Femur (tissue), 1 donor: Measurements from ENCODE around the gene HOMER2.
"Not testable (repeated sequence)": the region's sequence is repeated elsewhere in the genome, so short reads cannot be mapped to it uniquely, and the experiment has no call there.

Source experiments
- DNase-seq: peaks from one replicate; pipeline ENCODE4 v3.0.0-alpha.2; 2017

Gene HOMER2

DNA sequence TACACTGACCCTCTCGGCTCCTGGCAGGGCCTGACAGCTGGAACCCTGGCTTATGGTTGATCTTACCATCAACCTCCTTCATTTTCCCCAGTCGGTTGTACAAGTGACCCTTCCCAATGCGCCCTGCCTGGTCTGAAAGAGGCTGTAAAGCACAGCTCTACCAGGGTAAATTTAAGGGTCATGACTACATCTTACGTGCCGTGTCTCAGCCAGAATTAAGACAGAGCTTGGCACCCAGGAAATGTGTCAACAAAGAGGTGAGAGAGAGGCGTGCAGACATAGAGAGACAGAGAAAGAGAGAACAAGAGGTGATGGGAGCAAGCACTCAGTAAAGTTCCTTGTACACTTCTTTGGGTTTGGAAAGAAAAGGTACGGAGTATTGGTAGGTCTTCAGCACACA, 28.8 kb downstream of the HOMER2 start:
- DNase-seq = no peak

DNA sequence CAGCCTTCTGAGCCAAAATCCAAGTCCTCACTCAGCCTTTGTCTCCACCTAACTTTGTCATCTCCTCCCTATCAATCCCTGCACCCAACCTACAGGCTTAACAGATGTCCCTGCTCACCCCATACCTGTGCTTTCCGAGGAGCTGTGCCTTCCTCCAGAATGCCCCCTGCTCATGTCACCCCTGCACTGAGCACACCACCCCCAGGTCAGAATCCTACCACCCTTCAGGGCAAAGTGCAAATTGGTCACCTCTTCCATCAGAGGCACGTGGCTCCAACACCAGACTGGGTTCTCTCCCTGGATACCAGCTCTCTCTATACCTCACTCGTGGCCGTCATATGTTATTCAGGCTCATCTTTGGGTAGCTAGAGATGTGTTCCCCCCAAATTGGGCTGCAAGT, 29.8 kb downstream of the HOMER2 start:
- no peak for DNase-seq

- no peak for DNase-seq
Observed at GRCh38 chr15:82921939-82922338, 30.6 kb downstream of the HOMER2 start.

DNA sequence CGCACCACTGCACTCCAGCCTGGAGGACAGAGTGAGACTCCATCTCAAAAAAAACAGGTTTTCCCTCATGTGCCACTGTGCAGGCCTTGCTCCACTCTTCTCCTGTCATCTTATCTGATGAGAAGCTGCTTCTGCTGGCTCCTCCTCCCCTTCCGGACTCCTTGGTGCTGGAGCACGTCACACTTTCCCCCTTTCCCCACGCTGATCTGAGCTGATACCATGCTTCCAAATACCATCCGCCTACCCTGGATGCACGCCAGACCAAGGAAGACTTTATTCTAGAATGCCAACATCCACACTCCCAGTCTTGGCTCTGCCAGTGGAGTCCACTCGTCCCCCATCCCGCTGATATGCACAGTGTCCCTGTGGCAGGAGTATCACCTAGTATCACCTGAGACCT, 31.3 kb downstream of the HOMER2 start:
- no peak for DNase-seq

- no peak for DNase-seq
Observed at GRCh38 chr15:82919231-82919886, 33.2 kb downstream of the HOMER2 start.

- no peak for DNase-seq
Observed at GRCh38 chr15:82918607-82919230, 33.8 kb downstream of the HOMER2 start.

DNA sequence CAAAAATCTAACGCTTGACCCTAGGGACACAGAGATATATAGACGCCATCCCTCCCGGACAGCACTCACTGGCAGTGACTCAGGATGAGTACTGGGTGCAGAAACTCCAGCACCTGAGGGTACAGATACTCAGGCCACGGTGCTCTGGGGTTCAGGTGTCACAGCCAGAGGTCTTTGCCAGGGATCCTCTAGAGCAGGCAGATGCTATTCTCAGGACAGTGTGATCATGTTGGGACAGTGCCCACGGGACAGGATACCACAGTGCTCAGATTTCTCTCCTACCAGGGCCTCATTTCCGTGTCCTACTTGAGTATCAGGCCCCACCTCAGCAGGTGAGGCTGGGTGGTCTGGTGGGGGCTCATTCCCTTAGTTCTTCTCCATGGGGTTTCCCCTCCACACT, 34.4 kb downstream of the HOMER2 start:
- DNase-seq = no peak

DNA sequence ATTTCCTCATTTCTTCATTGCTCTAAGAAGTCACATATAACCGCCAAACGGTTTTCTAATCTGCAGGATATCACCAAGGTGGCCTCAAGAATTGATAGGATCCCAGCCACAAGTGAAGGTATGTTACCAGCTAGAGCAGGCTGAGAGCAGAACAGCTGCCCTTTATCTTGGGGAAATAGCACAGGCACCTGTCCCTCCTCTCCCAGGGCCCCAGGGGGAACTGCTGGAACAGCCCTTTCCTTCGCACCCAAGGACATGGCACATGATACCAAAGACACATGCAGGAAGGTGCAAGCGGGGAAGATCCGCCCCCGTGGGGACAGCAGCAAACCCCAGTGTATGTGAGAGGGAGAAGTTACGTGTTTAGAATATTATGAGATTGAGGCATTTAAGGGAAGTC, 35.3 kb downstream of the HOMER2 start:
- no peak for DNase-seq

DNA sequence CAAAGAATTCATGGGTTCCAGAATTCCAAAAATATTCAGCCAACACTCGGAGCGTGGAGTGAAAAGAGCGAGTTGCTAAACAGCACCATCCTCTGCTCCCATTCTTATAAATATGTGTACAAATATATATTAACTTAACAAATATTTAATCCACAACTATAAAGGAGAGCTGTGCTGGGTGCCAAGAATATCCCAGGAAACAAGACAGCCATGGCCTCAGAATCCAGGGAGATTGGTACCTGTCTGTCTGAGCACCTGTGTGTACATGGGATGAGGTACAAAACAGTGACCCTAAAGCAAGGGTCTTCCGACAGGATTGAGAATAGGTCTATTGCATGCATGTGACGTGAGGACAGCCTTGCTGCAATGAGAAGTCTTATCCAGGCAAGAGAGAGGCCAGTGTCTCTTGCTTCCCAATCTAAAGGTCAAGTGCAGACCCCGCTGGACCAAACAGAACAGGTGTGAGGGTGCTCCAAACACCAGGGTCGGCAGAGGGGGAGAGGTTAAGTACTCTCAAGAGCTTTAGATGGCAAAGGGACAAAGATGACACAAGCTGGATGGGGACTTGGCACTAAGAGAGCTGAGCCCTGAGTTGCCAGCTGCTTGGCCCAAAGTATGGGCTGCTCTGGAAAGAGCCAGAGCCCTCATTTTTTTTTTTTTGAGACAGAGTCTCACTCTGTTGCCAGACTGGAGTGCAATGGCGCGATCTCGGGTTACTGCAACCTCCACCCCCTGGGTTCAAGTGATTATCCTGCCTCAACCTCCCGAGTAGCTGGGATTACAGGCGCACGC, 36.2 kb downstream of the HOMER2 start:
- DNase-seq = no peak

DNA sequence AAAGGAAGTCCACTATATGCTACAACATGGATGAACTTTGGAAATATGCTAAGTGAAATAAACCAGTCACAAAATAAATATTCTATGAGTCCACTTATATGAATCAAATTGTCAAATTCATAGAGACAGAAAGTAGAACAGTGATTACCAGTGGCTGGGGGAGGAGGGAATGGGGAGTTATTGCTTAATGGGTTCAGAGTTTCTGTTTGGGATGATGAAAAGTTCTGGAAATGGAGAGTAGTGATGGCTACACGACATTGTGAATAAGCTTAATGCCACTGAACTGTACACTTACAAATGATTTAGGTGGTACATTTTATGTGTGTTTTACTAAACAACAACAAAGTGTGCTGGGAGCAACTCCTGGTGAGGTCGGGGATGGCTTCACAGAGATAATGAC, 38.1 kb downstream of the HOMER2 start:
- no peak for DNase-seq

DNA sequence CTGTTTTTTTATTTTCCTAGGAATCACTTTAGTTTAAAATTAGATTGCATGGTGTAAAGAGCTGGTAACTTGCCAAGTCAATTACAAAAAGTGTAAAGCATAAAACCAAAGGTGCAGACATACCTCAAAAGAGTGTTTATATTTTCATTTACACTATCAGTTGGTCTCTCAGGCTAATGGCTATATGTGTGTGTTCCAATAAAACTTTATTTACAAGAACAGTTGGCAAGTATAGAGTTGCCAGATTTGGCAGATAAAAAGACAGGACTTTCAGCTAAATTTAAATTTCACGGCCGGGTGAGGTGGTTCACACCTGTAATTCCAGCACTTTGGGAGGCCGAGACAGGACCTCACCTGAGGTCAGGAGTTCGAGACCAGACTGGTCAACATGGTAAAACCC, 41.1 kb downstream of the HOMER2 start:
- DNase-seq = no peak

GRCh38 chr15:82910721-82911120, 41.8 kb downstream of the HOMER2 start:
- DNase-seq = no peak

GRCh38 chr15:82909080-82909815, 43.3 kb downstream of the HOMER2 start:
- no peak for DNase-seq

GRCh38 chr15:82907350-82907749, 45.2 kb downstream of the HOMER2 start:
- no peak for DNase-seq

- DNase-seq = no peak
Observed at GRCh38 chr15:82904574-82904973, 47.9 kb downstream of the HOMER2 start.

DNA sequence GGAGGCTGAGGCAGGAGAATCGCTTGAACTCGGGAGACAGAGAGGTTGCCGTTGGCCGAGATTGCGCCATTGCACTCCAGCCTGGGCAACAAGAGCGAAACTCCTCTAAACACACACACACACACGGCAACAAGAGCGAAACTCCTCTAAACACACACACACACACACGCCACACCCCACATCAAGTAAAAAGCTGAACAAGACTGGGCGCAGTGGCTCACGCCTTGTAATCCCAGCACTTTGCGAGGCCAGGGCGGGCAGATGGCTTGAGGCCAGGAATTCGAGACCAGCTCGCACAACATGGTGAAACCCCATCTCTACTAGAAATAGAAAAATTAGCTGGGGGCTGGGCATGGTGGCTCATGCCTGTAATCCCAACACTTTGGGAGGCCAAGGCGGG, 49.0 kb downstream of the HOMER2 start:
- DNase-seq = no peak

DNA sequence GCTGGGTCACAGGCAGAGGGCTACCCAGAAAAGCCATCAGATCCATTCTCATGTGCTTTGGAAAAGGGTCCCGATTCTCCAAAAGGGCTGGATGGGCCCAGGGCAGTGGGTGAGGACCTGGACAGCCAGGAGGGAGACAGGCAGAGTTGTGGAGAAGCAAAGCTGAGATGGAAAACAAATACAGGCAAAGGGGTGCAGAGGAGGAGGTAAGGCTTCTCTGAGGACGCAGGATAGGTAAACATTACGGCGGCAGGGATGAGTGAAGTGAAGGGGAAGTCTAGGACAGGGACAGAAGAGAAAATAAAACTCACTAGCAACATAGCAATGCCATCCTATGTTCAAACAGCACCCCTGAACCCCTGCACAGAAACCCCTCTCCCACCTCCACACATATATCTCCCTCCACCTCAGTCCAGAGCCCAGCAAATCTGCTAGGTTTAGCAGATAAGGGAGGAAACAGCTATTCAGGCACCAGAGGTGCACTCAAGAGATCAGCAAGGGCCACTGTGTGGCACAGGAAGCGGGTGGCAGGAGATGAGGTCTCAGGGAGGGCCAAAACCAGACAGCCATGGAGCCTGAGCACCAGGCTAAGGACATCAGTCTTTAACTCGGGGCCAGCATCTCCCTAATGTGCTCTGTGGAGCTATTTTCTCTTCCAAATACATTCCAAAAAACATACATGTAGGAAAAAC, 51.3 kb downstream of the HOMER2 start:
- no peak for DNase-seq

DNA sequence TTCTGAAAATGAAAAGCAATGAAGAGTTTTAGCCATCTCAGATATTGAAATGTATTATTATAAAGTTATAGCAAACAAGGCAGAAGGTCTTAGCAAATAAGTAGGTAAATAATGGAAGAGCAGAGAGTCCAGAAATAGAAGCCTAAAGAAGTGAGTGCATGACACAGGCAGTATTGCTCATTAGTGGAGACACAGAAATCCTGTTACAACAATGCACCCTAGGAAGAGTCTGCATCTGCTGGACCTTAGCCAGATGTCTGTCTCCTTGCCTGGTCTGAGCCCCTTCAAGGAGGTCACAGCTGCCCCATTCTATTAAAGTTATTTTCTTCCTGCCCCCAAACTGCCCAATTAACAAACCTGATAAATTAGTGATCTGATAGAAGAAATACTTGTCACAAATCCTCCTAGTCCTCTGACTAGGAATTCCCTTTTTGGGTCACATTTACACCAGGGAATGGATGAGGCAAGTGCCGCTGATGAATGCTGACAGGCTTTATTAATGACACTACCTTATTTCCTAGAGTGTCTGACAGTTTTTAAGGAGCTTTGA, 51.9 kb downstream of the HOMER2 start:
- DNase-seq = no peak

- no peak for DNase-seq
Observed at GRCh38 chr15:82898961-82899360, 53.6 kb downstream of the HOMER2 start.

DNA sequence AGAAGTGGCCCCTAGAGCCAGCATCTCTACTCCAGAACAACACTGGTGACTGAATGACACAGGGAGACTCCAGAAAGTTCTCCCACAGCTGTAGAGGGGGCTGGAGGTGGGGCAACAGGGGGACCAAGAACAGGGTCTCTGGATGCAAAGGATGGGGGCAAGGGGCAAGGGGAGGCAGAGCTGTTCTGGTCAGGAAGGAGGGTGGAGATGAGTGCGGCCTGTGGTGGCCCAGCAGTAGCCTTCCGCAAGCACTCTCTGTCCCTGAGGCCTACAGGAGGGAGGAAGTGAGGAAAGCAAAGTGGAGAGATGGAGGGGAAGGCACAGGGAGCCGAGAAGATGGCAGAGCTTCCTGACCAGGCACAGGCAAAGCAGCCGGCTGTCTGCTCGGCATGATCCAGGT, 56.5 kb downstream of the HOMER2 start:
- no peak for DNase-seq

DNA sequence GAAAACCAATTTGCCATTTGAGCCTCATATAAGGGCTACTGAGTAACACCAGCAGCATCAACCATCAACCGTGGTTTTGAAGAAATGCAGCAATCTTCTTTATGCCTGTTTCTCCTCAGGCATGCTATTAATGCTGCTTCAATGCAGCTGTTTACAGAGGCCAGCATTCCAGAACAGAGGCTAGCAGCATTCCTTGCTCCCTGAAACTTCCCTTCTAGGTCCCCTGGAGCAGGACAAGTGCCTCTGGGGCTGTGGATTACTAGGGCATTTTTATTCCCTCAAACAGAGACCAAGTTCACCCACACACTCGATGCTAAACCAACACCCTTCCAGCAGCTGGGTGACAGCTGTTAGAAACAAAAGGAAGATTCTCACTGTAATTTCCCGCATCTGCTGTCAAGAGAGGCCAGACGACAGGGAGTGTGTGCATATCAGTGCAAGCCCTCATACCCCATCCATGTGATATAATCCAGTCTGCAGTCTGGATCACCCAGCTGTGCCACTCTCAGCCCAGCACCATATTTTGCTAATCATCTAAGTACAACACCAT, 57.5 kb downstream of the HOMER2 start:
- DNase-seq = peak; percentile 58

DNA sequence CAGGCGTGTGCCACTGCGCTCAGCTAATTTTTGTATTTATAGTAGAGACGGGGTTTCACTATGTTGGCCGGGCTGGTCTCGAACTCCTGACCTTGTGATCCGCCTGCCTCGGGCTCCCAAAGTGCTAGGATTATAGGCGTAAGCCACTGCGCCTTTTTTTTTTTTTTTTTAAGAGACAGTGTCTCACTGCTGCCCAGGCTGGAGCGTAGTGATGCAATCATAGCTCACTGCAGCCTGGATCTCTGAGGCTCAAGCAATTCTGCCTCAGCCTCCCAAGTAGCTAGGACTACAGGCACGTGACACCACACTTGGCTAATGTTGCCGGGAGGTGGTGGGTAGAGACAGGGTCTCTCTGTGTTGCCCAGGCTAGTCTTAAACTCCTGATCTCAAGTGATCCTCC, 59.0 kb downstream of the HOMER2 start:
- DNase-seq = not testable (repeated sequence)
